Breast epithelium (tissue), 4 donors: ENCODE data around the gene CPED1. TPM values are rescaled to one million over a fixed set of nuclear protein-coding genes. Genes with fewer than 3 reads are reported as not detected.
"Not testable (repeated sequence)": the region's sequence is repeated elsewhere in the genome, so short reads cannot be mapped to it uniquely, and the experiment has no call there.

Experiments used
- DNase-seq, 2 donors: peaks; one replicate each; pipeline ENCODE4 v3.0.0-alpha.2; 2019; ENCODE audit warnings: low spot score in 2 of 2
- H3K27ac ChIP-seq, 2 donors: fragments of 200-600 bp; sonication (generic) in 1 of 2; one replicate each; pipeline ENCODE4 v1.5.1; 2016 to 2019; ENCODE audit warnings: mild to moderate bottlenecking in 1 of 2
- H3K27me3 ChIP-seq, 2 donors: fragments of 200-600 bp; sonication (generic) in 1 of 2; one replicate each; pipeline versions ENCODE4 v1.5.1 to v1.6.0; 2017 to 2019; ENCODE audit warnings: control low read depth in 1 of 2, mild to moderate bottlenecking in 1 of 2
- H3K36me3 ChIP-seq: fragments of 200-600 bp; one replicate; pipeline ENCODE4 v1.5.1; 2019
- H3K4me1 ChIP-seq, 2 donors: fragments of 200-600 bp; sonication (generic); one replicate each; pipeline ENCODE4 v1.5.1; 2016 to 2019; ENCODE audit warnings: control low read depth in 1 of 2
- H3K4me3 ChIP-seq, 3 donors: fragments of 200-600 bp; sonication (generic); 1 replicate in 2 of 3; 2 replicates in 1 of 3; pipeline ENCODE4 v1.5.1; 2016 to 2019; ENCODE audit warnings: mild to moderate bottlenecking in 3 of 3, moderate library complexity in 2 of 3
- H3K9me3 ChIP-seq, 2 donors: fragments of 200-600 bp; sonication (generic) in 1 of 2; one replicate each; pipeline ENCODE4 v1.5.1; 2016 to 2019; ENCODE audit warnings: control low read depth in 1 of 2
- CTCF ChIP-seq, 3 donors: fragments of 450-650 bp; IDR thresholded peaks; one replicate each; pipeline ENCODE4 v1.5.1; 2016 to 2017; ENCODE audit warnings: antibody characterized with exemption in 3 of 3, mild to moderate bottlenecking in 3 of 3, moderate library complexity in 3 of 3
- POLR2A ChIP-seq: fragments of 450-650 bp; IDR thresholded peaks from one replicate; pipeline ENCODE4 v1.6.1; 2016; ENCODE audit warnings: antibody characterized with exemption, mild to moderate bottlenecking, moderate library complexity
- POLR2AphosphoS5 ChIP-seq, 3 donors: sonication (generic); formaldehyde crosslinking; IDR thresholded peaks; one replicate each; pipeline ENCODE4 v1.6.1; 2017; ENCODE audit warnings: antibody characterized with exemption in 3 of 3
- intact Hi-C: fragments of 100-400 bp; cut with DNase I; formaldehyde crosslinking; loops from one replicate; pipeline ENCODE4 v1.15.1; 2023; ENCODE audit warnings: low total_unique reads
- total RNA-seq, 3 donors: library from RNA; depleted of rRNA; stranded (reverse); fragments of >200 nt; gene quantifications; one replicate each; pipeline ENCODE4 v1.1.0, GENCODE V29; 2016

CPED1 gene
- total RNA-seq, 3 donors from 2014 or later = 14.3 to 29.3 (median 15.4) TPM

GRCh38 chr7:121062671-121063279 is 74.3 kb downstream of the CPED1 start:
- no peaks in the 10 kb centered on the region for H3K9me3 ChIP-seq
- no peak overlapping the region for H3K4me3 ChIP-seq
- DNase-seq = no peak
- no peaks in the 10 kb centered on the region for H3K4me1 ChIP-seq
- TF ChIP-seq POLR2AphosphoS5 (IDR thresholded peaks at IDR 0.05) = no peak
- no peak for TF ChIP-seq POLR2A
- no peak for TF ChIP-seq CTCF (IDR thresholded peaks at IDR 0.05)
- no peak overlapping the region for H3K27ac ChIP-seq
- H3K27me3 ChIP-seq = no peaks in the 10 kb centered on the region
- H3K36me3 ChIP-seq = no peaks in the 10 kb centered on the region
- intact Hi-C loops = no loop called here

- H3K27me3 ChIP-seq, H3K27ac ChIP-seq, H3K4me3 ChIP-seq, H3K36me3 ChIP-seq, H3K4me1 ChIP-seq, DNase-seq, H3K9me3 ChIP-seq, intact Hi-C loops: not testable (repeated sequence)
Observed at GRCh38 chr7:121067717-121068116, 79.2 kb downstream of the CPED1 start.

- intact Hi-C loops = no loop called here
- Histone ChIP-seq H3K4me3 (no peak overlapping the region), H3K36me3 (no peaks in the 10 kb centered on the region), H3K27ac (no peak overlapping the region), H3K27me3 (no peaks in the 10 kb centered on the region), H3K4me1 (no peaks in the 10 kb centered on the region), H3K9me3 (no peaks in the 10 kb centered on the region)
- no peak for DNase-seq
- no peak for TF ChIP-seq CTCF (IDR thresholded peaks at IDR 0.05)
- TF ChIP-seq POLR2A = no peak
- no peak for TF ChIP-seq POLR2AphosphoS5 (IDR thresholded peaks at IDR 0.05)
Observed at GRCh38 chr7:121069346-121070100, 81.0 kb downstream of the CPED1 start.

GRCh38 chr7:121071132-121071531 is 82.6 kb downstream of the CPED1 start:
- intact Hi-C loops = no loop called here
- Histone ChIP-seq H3K9me3 (no peaks in the 10 kb centered on the region), H3K27ac (no peak overlapping the region), H3K4me3 (no peak overlapping the region), H3K4me1 (no peaks in the 10 kb centered on the region), H3K36me3 (no peaks in the 10 kb centered on the region), H3K27me3 (no peaks in the 10 kb centered on the region)
- no peak for DNase-seq
- TF ChIP-seq POLR2A (no peak), CTCF (IDR thresholded peaks at IDR 0.05) (no peak), POLR2AphosphoS5 (IDR thresholded peaks at IDR 0.05) (no peak)

GRCh38 chr7:121071662-121072061 is 83.2 kb downstream of the CPED1 start:
- Histone ChIP-seq H3K9me3 (no peaks in the 10 kb centered on the region), H3K4me1 (no peaks in the 10 kb centered on the region), H3K4me3 (no peak overlapping the region), H3K27me3 (no peaks in the 10 kb centered on the region), H3K27ac (no peak overlapping the region), H3K36me3 (no peaks in the 10 kb centered on the region)
- intact Hi-C loops = no loop called here
- no peak for DNase-seq
- TF ChIP-seq CTCF (IDR thresholded peaks at IDR 0.05) = no peak
- no peak for TF ChIP-seq POLR2AphosphoS5 (IDR thresholded peaks at IDR 0.05)
- no peak for TF ChIP-seq POLR2A
